Panc1 (cell line): Measurements from ENCODE around the gene WFDC2.

Source experiments
- CTCF ChIP-seq: fragments of 450-650 bp; IDR thresholded peaks from 2 replicates; pipeline ENCODE4 v1.5.1; 2017; ENCODE audit warnings: mild to moderate bottlenecking
- POLR2AphosphoS5 ChIP-seq: IDR thresholded peaks from 2 replicates; pipeline ENCODE4 v1.6.1; 2012; ENCODE audit warnings: mild to moderate bottlenecking, low read depth, low read length, moderate library complexity
- SIN3A ChIP-seq: IDR thresholded peaks from 2 replicates; pipeline ENCODE4 v1.6.1; 2012; ENCODE audit warnings: low read depth, mild to moderate bottlenecking, low read length, moderate library complexity, borderline replicate concordance; ENCODE audit not compliant: insufficient read depth

- peak; percentile 54 for TF ChIP-seq CTCF
- TF ChIP-seq POLR2AphosphoS5 = no peak
- TF ChIP-seq SIN3A = no peak
Observed at GRCh38 chr20:45470937-45471336, 1.4 kb downstream of the WFDC2 start.
